WTC11 (cell line): Measurements from ENCODE around the gene FBXL7. TPM values are rescaled to one million over a fixed set of nuclear protein-coding genes. Genes with fewer than 3 reads are reported as not detected.

ENCODE experiments used
- ATAC-seq: fragments of 200-7000 bp; cut with Tn5 transposase; 2 replicates; pipeline ENCODE4 v1.10.0; 2021; ENCODE audit warnings: mild to moderate bottlenecking, moderate library complexity
- CTCF ChIA-PET: fragments of 300-600 bp; sonication (Branson Sonifier 250); formaldehyde crosslinking; loops from one replicate; lab custom pipeline; 2021; ENCODE audit warnings: antibody characterized with exemption; lab: Charles Lee
- POLR2A ChIA-PET: fragments of 350-600 bp; sonication (Branson Sonifier 250); formaldehyde crosslinking; loops from one replicate; lab custom pipeline; 2021; ENCODE audit warnings: antibody characterized with exemption; lab: Charles Lee
- DNase-seq: peaks from one replicate; pipeline ENCODE4 v3.0.0; 2021; ENCODE audit warnings: low spot score
- H3K27ac Mint-ChIP-seq: 2 replicates; pipeline ENCODE4 v1.8.0; 2021; ENCODE audit warnings: mixed read lengths
- H3K27me3 Mint-ChIP-seq: 2 replicates; pipeline ENCODE4 v1.8.0; 2021; ENCODE audit warnings: low read depth, mild to moderate bottlenecking, moderate library complexity, mixed read lengths
- H3K36me3 Mint-ChIP-seq: 2 replicates; pipeline ENCODE4 v1.8.0; 2021; ENCODE audit warnings: mixed read lengths
- H3K4me1 Mint-ChIP-seq: 2 replicates; pipeline ENCODE4 v1.8.0; 2022; ENCODE audit warnings: mixed read lengths
- H3K4me3 Mint-ChIP-seq: 2 replicates; pipeline ENCODE4 v1.8.0; 2021; ENCODE audit warnings: mild to moderate bottlenecking, moderate library complexity, mixed read lengths
- H3K9me3 Mint-ChIP-seq: 2 replicates; pipeline ENCODE4 v1.8.0; 2021; ENCODE audit warnings: mixed read lengths
- AFF4 ChIP-seq: sonication (generic); formaldehyde crosslinking; IDR thresholded peaks from 2 replicates; pipeline ENCODE4 v1.8.1; 2023; ENCODE audit warnings: mild to moderate bottlenecking, missing genetic modification reagents, borderline replicate concordance
- AR ChIP-seq: fragments of 250-450 bp; sonication (Bioruptor Pico); IDR thresholded peaks from 2 replicates; pipeline ENCODE4 v1.9.0; 2021; ENCODE audit warnings: mild to moderate bottlenecking
- ATF1 ChIP-seq: sonication (generic); formaldehyde crosslinking; IDR thresholded peaks from 2 replicates; pipeline ENCODE4 v1.8.1; 2023; ENCODE audit warnings: mild to moderate bottlenecking, moderate library complexity, missing genetic modification reagents
- CTCF ChIP-seq: fragments of 200-600 bp; IDR thresholded peaks from 2 replicates; pipeline ENCODE4 v1.8.0; 2022; ENCODE audit warnings: antibody characterized with exemption
- E2F1 ChIP-seq: sonication (generic); formaldehyde crosslinking; IDR thresholded peaks from 2 replicates; pipeline ENCODE4 v1.8.0; 2022; ENCODE audit warnings: mild to moderate bottlenecking, missing genetic modification reagents
- EMX1 ChIP-seq: fragments of 250-450 bp; sonication (Bioruptor Pico); IDR thresholded peaks from 2 replicates; pipeline ENCODE4 v1.8.0; 2021; ENCODE audit warnings: mild to moderate bottlenecking
- FOXK1 ChIP-seq: sonication (generic); formaldehyde crosslinking; IDR thresholded peaks from 2 replicates; pipeline ENCODE4 v1.8.0; 2022; ENCODE audit warnings: mild to moderate bottlenecking, moderate library complexity, missing genetic modification reagents
- FOXP4 ChIP-seq: sonication (generic); formaldehyde crosslinking; IDR thresholded peaks from 2 replicates; pipeline ENCODE4 v1.8.0; 2022; ENCODE audit warnings: mild to moderate bottlenecking, missing genetic modification reagents
- KAT7 ChIP-seq: sonication (generic); formaldehyde crosslinking; IDR thresholded peaks from 2 replicates; pipeline ENCODE4 v1.8.1; 2023; ENCODE audit warnings: missing genetic modification reagents, mild to moderate bottlenecking, borderline replicate concordance
- MXD4 ChIP-seq: fragments of 250-450 bp; sonication (Bioruptor Pico); IDR thresholded peaks from 2 replicates; pipeline ENCODE4 v1.8.0; 2021; ENCODE audit warnings: mild to moderate bottlenecking, moderate library complexity, borderline replicate concordance
- PRDM15 ChIP-seq: sonication (generic); formaldehyde crosslinking; IDR thresholded peaks from 2 replicates; pipeline ENCODE4 v1.8.0; 2022; ENCODE audit warnings: missing genetic modification reagents
- RELA ChIP-seq: sonication (generic); formaldehyde crosslinking; IDR thresholded peaks from 2 replicates; pipeline ENCODE4 v1.8.1; 2022; ENCODE audit warnings: missing genetic modification reagents, mild to moderate bottlenecking, borderline replicate concordance
- SMAD3 ChIP-seq: sonication (generic); formaldehyde crosslinking; IDR thresholded peaks from 2 replicates; pipeline ENCODE4 v1.8.0; 2022; ENCODE audit warnings: missing genetic modification reagents, mild to moderate bottlenecking, borderline replicate concordance
- ZBTB21 ChIP-seq: sonication (generic); formaldehyde crosslinking; IDR thresholded peaks from 2 replicates; pipeline ENCODE4 v1.8.1; 2023; ENCODE audit warnings: mild to moderate bottlenecking, missing genetic modification reagents, borderline replicate concordance
- ZMAT4 ChIP-seq: fragments of 250-450 bp; sonication (Bioruptor Pico); IDR thresholded peaks from 2 replicates; pipeline ENCODE4 v1.9.0; 2021; ENCODE audit warnings: mild to moderate bottlenecking
- total RNA-seq: library from RNA; stranded (reverse); gene quantifications from 3 replicates; pipeline ENCODE4 v1.2.3, GENCODE V29; 2021

Gene FBXL7
- total RNA-seq, 1 experiment from 2014 or later = 13.8 TPM

GRCh38 chr5:15614679-15615078 lies 114.7 kb downstream of the FBXL7 start (continued):
- TF ChIP-seq AR (CRISPR knock-in tag) (no peak), KAT7 (CRISPR knock-in tag) (no peak), E2F1 (no peak), PRDM15 (CRISPR knock-in tag) (no peak), ZBTB21 (no peak), FOXK1 (CRISPR knock-in tag) (no peak), AFF4 (CRISPR knock-in tag) (no peak)

- Mint-ChIP-seq H3K9me3 (no peaks in the 10 kb centered on the region), H3K36me3 (no peaks in the 10 kb centered on the region), H3K4me3 (no peak overlapping the region), H3K4me1 (peaks cover 17% of the 10 kb centered on the region), H3K27ac (no peak overlapping the region), H3K27me3 (no peaks in the 10 kb centered on the region)
- ATAC-seq (no peak), DNase-seq (no peak)
- POLR2A ChIA-PET = no interaction called here
- CTCF ChIA-PET = interaction anchor here (1.0 kb wide), 1 partner anchor 67 kb away, joined by 3 read pairs; no protein-coding TSS in a partner anchor
- TF ChIP-seq FOXP4 (CRISPR knock-in tag) = no peak
- no peak for TF ChIP-seq AFF4 (CRISPR knock-in tag)
- no peak for TF ChIP-seq KAT7 (CRISPR knock-in tag)
- TF ChIP-seq ZMAT4 = no peak
- TF ChIP-seq MXD4 (CRISPR knock-in tag) = no peak
- no peak for TF ChIP-seq ATF1 (CRISPR knock-in tag)
- no peak for TF ChIP-seq EMX1 (CRISPR knock-in tag)
- TF ChIP-seq RELA (CRISPR knock-in tag) = no peak
- no peak for TF ChIP-seq SMAD3 (CRISPR knock-in tag)
- TF ChIP-seq CTCF = no peak
These were observed 115.9 kb downstream of the FBXL7 start for GRCh38 chr5:15615859-15616258.
